ENCODE results near the gene RBM44.

The RBM44 gene

GRCh38 chr2:237870126-237870525 lies 71.5 kb downstream of the RBM44 start:
- Histone ChIP-seq H3K36me3 (ENCODE audit: control insufficient read depth in 1 of 2, insufficient read depth in 2 of 2, low read depth in 1 of 2, low read length in 2 of 2) (no peaks in the 10 kb centered on the region), H2BK120ac (ENCODE audit: low read depth, low read length) (no peak overlapping the region), H3K9ac (ENCODE audit: low read length) (no peak overlapping the region), H2AFZ (ENCODE audit: low read depth, low read length) (no peak overlapping the region), H3K4ac (ENCODE audit: low read depth in 1 of 2, low read length in 2 of 2) (no peak overlapping the region), H3K4me1 (ENCODE audit: control insufficient read depth, insufficient read depth, low read depth, low read length) (peaks cover 33% of the 10 kb centered on the region), H2AK5ac (ENCODE audit: low read length, severe bottlenecking) (no peak overlapping the region), H3K4me3 (ENCODE audit: insufficient read depth in 1 of 2, low read depth in 1 of 2, low read length in 2 of 2) (no peak overlapping the region), H3K27ac (ENCODE audit: low read length, poor library complexity, severe bottlenecking) (no peak overlapping the region), H2BK5ac (ENCODE audit: low read depth, low read length, poor library complexity, severe bottlenecking) (no peak overlapping the region), H3K79me1 (replicated peaks; ENCODE audit: low read length, poor library complexity, severe bottlenecking) (no peaks in the 10 kb centered on the region), H3K9me3 (ENCODE audit: control insufficient read depth, low read length) (no peaks in the 10 kb centered on the region), H4K8ac (ENCODE audit: low read length) (no peak overlapping the region), H3K18ac (ENCODE audit: low read depth in 1 of 2, low read length in 2 of 2) (no peak overlapping the region), H3K14ac (ENCODE audit: low read length in 2 of 2) (no peak overlapping the region), H3K27me3 (ENCODE audit: control insufficient read depth in 1 of 2, insufficient read depth in 1 of 2, low read length in 2 of 2) (peaks cover 0 to 38% of the 10 kb centered on the region in 2 experiments), H3K23ac (ENCODE audit: low read length in 2 of 2) (no peak overlapping the region), H4K91ac (ENCODE audit: low read length) (no peak overlapping the region), H2BK15ac (ENCODE audit: low read depth, poor library complexity, severe bottlenecking) (no peak overlapping the region), H3K4me2 (ENCODE audit: low read length, poor library complexity, severe bottlenecking) (no peak overlapping the region), H2BK12ac (ENCODE audit: low read length in 2 of 2) (no peak overlapping the region)
- 68% methylated on average over 9 of the region's 11 CpGs for WGBS
- no peak for DNase-seq

DNA sequence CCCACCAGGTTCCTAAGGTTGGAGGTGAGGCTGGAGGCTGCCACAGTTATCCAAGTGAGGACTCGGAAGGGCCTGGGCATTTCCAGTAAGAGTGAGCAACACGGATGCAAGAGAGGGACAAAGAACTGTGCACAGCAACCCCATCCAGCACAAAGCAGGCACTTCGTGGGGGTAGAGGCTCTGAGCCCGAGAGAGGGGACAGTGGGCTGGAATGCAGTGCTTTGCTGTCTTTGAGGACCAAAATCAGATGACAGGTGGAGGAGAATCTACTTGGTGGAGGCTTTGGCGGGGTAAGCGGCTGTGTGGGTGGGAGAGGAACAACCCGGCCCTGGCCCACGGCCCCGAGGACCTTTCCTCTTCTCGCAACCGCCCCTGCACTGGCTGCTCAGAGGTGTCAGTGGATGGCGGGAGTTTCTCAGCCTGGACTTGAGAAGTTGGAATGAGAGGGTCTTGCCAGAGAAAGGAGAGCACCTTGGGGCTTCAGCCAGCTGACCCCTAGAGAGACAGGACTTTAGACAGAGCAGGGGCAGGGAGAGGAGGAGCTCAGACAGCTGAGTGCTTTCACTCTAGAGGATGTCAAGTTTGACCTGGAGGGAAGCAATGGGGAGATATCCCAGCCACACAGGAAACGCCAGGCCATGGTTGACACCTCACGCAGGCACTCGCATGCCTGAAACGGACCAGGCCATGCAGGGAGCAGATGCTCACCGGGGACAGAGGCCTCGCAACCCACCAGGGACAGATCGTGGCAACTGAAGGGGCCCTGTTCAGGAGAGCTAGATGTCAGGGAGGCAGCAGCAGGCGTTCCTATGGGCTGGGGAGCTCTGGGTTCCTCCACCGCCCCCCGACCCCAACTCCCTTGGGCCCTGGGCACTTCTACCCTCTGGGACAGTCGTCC lies 72.4 kb downstream of the RBM44 start:
- no peaks in the 10 kb centered on the region for H3K36me3 ChIP-seq (ENCODE audit: control insufficient read depth in 1 of 2, insufficient read depth in 2 of 2, low read depth in 1 of 2, low read length in 2 of 2)
- H4K91ac ChIP-seq (ENCODE audit: low read length), result peak overlapping the region; percentile 84
- H3K4me1 ChIP-seq (ENCODE audit: control insufficient read depth, insufficient read depth, low read depth, low read length), result peaks cover 33% of the 10 kb centered on the region
- peak overlapping the region; percentile 84 for H4K8ac ChIP-seq (ENCODE audit: low read length)
- no peak overlapping the region for H2BK5ac ChIP-seq (ENCODE audit: low read depth, low read length, poor library complexity, severe bottlenecking)
- peak overlapping the region in 1 of 2 experiments; percentile 83 for H3K18ac ChIP-seq (ENCODE audit: low read depth in 1 of 2, low read length in 2 of 2)
- H2BK120ac ChIP-seq (ENCODE audit: low read depth, low read length), result no peak overlapping the region
- H3K23ac ChIP-seq (ENCODE audit: low read length in 2 of 2), result no peak overlapping the region
- H2AK5ac ChIP-seq (ENCODE audit: low read length, severe bottlenecking), result no peak overlapping the region
- H2BK15ac ChIP-seq (ENCODE audit: low read depth, poor library complexity, severe bottlenecking), result no peak overlapping the region
- H3K27me3 ChIP-seq (ENCODE audit: control insufficient read depth in 1 of 2, insufficient read depth in 1 of 2, low read length in 2 of 2), result peaks cover 0 to 38% of the 10 kb centered on the region in 2 experiments
- no peaks in the 10 kb centered on the region for H3K79me1 ChIP-seq (replicated peaks; ENCODE audit: low read length, poor library complexity, severe bottlenecking)
- H3K4me2 ChIP-seq (ENCODE audit: low read length, poor library complexity, severe bottlenecking), result no peak overlapping the region
- H3K9ac ChIP-seq (ENCODE audit: low read length), result no peak overlapping the region
- DNase-seq, result no peak
- no peak overlapping the region for H3K27ac ChIP-seq (ENCODE audit: low read length, poor library complexity, severe bottlenecking)
- no peak overlapping the region for H2AFZ ChIP-seq (ENCODE audit: low read depth, low read length)
- no peak overlapping the region for H3K4me3 ChIP-seq (ENCODE audit: insufficient read depth in 1 of 2, low read depth in 1 of 2, low read length in 2 of 2)
- H3K14ac ChIP-seq (ENCODE audit: low read length in 2 of 2), result peak overlapping the region in 1 of 2 experiments; percentile 61
- H3K4ac ChIP-seq (ENCODE audit: low read depth in 1 of 2, low read length in 2 of 2), result peak overlapping the region in 1 of 2 experiments; percentile 82
- no peaks in the 10 kb centered on the region for H3K9me3 ChIP-seq (ENCODE audit: control insufficient read depth, low read length)
- 77% methylated on average over 23 of the region's 23 CpGs for WGBS
- peak overlapping the region in 1 of 2 experiments; percentile 30 for H2BK12ac ChIP-seq (ENCODE audit: low read length in 2 of 2)

DNA sequence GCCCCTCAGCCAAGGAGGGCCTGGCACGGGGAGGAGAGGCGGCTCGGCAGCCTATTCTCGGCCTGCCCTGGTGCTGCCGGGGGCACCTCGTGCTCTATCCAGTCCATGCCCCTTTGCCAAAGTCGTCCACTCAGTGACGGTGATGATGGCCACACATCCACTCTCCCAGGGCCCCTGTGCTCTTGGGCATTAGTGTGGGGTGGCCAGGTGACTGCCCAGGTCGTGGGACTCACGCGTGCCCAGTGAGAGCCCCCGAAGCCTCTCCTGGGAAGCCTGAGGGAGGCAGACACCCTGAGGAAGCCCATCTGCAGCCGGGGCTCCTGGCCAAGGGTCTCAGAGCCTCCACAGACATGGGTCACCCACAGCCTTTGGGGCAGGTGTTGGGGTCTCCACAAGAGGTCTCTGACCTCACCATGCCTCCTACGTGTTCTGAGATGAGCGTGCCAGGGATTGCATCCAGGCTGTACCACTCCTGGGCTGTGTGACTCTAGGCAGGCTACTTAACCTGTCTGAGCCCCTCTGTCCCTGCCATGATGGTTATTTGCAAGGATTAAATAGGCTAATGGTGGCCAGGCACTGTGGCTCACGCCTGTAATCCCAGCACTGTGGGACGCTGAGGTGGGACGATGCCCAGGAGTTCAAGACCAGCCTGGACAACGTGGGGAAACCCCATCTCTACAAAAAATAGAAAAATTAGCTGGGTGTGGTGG lies 73.8 kb downstream of the RBM44 start:
- no peak overlapping the region for H3K14ac ChIP-seq (ENCODE audit: low read length in 2 of 2)
- no peak overlapping the region for H2BK15ac ChIP-seq (ENCODE audit: low read depth, poor library complexity, severe bottlenecking)
- H3K4me3 ChIP-seq (ENCODE audit: insufficient read depth in 1 of 2, low read depth in 1 of 2, low read length in 2 of 2), result no peak overlapping the region
- no peak overlapping the region for H4K8ac ChIP-seq (ENCODE audit: low read length)
- H2AFZ ChIP-seq (ENCODE audit: low read depth, low read length), result no peak overlapping the region
- H3K9ac ChIP-seq (ENCODE audit: low read length), result no peak overlapping the region
- no peak overlapping the region for H3K4ac ChIP-seq (ENCODE audit: low read depth in 1 of 2, low read length in 2 of 2)
- WGBS, result 94% methylated on average over 18 of the region's 19 CpGs
- no peaks in the 10 kb centered on the region for H3K79me1 ChIP-seq (replicated peaks; ENCODE audit: low read length, poor library complexity, severe bottlenecking)
- DNase-seq, result no peak
- no peaks in the 10 kb centered on the region for H3K9me3 ChIP-seq (ENCODE audit: control insufficient read depth, low read length)
- no peak overlapping the region for H2BK12ac ChIP-seq (ENCODE audit: low read length in 2 of 2)
- H3K4me2 ChIP-seq (ENCODE audit: low read length, poor library complexity, severe bottlenecking), result no peak overlapping the region
- H2BK5ac ChIP-seq (ENCODE audit: low read depth, low read length, poor library complexity, severe bottlenecking), result no peak overlapping the region
- no peak overlapping the region for H2BK120ac ChIP-seq (ENCODE audit: low read depth, low read length)
- H3K4me1 ChIP-seq (ENCODE audit: control insufficient read depth, insufficient read depth, low read depth, low read length), result peaks cover 37% of the 10 kb centered on the region
- H3K36me3 ChIP-seq (ENCODE audit: control insufficient read depth in 1 of 2, insufficient read depth in 2 of 2, low read depth in 1 of 2, low read length in 2 of 2), result no peaks in the 10 kb centered on the region
- peaks cover 0 to 38% of the 10 kb centered on the region in 2 experiments for H3K27me3 ChIP-seq (ENCODE audit: control insufficient read depth in 1 of 2, insufficient read depth in 1 of 2, low read length in 2 of 2)
- no peak overlapping the region for H3K23ac ChIP-seq (ENCODE audit: low read length in 2 of 2)
- no peak overlapping the region for H4K91ac ChIP-seq (ENCODE audit: low read length)
- no peak overlapping the region for H2AK5ac ChIP-seq (ENCODE audit: low read length, severe bottlenecking)
- H3K27ac ChIP-seq (ENCODE audit: low read length, poor library complexity, severe bottlenecking), result no peak overlapping the region
- H3K18ac ChIP-seq (ENCODE audit: low read depth in 1 of 2, low read length in 2 of 2), result no peak overlapping the region

DNA sequence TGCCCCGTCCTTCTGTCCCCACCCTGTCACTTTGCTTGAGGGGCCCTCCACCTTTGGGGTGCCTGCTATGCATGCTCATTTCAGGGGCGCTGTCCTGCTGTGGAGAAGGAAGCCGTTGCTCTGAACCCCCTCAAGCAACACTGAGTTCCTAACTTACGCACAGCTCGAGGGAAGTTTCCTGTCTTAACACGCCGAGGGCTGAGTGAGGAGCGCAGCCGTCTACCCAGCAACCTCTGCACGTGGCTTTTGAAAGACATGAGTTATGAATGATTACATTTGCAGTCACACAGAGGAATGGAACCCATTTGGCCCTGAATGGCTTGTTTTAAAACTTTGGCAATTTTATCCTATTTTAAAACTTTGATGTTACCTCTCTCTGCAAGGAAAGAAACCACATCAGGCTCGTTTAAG lies 74.8 kb downstream of the RBM44 start:
- H3K79me1 ChIP-seq (replicated peaks; ENCODE audit: low read length, poor library complexity, severe bottlenecking), result no peaks in the 10 kb centered on the region
- no peak overlapping the region for H3K4me2 ChIP-seq (ENCODE audit: low read length, poor library complexity, severe bottlenecking)
- no peak for DNase-seq
- H2AFZ ChIP-seq (ENCODE audit: low read depth, low read length), result no peak overlapping the region
- no peak overlapping the region for H4K8ac ChIP-seq (ENCODE audit: low read length)
- H3K27me3 ChIP-seq (ENCODE audit: control insufficient read depth in 1 of 2, insufficient read depth in 1 of 2, low read length in 2 of 2), result peaks cover 0 to 38% of the 10 kb centered on the region in 2 experiments
- 85% methylated on average over 11 of the region's 11 CpGs for WGBS
- H3K9me3 ChIP-seq (ENCODE audit: control insufficient read depth, low read length), result no peaks in the 10 kb centered on the region
- no peak overlapping the region for H3K4ac ChIP-seq (ENCODE audit: low read depth in 1 of 2, low read length in 2 of 2)
- no peak overlapping the region for H3K9ac ChIP-seq (ENCODE audit: low read length)
- H2BK12ac ChIP-seq (ENCODE audit: low read length in 2 of 2), result no peak overlapping the region
- H2BK5ac ChIP-seq (ENCODE audit: low read depth, low read length, poor library complexity, severe bottlenecking), result no peak overlapping the region
- no peaks in the 10 kb centered on the region for H3K36me3 ChIP-seq (ENCODE audit: control insufficient read depth in 1 of 2, insufficient read depth in 2 of 2, low read depth in 1 of 2, low read length in 2 of 2)
- peaks cover 35% of the 10 kb centered on the region for H3K4me1 ChIP-seq (ENCODE audit: control insufficient read depth, insufficient read depth, low read depth, low read length)
- no peak overlapping the region for H2BK120ac ChIP-seq (ENCODE audit: low read depth, low read length)
- peak overlapping the region in 1 of 2 experiments; percentile 28 for H3K18ac ChIP-seq (ENCODE audit: low read depth in 1 of 2, low read length in 2 of 2)
- no peak overlapping the region for H3K27ac ChIP-seq (ENCODE audit: low read length, poor library complexity, severe bottlenecking)
- H3K14ac ChIP-seq (ENCODE audit: low read length in 2 of 2), result no peak overlapping the region
- no peak overlapping the region for H3K4me3 ChIP-seq (ENCODE audit: insufficient read depth in 1 of 2, low read depth in 1 of 2, low read length in 2 of 2)
- no peak overlapping the region for H2AK5ac ChIP-seq (ENCODE audit: low read length, severe bottlenecking)
- no peak overlapping the region for H2BK15ac ChIP-seq (ENCODE audit: low read depth, poor library complexity, severe bottlenecking)
- no peak overlapping the region for H4K91ac ChIP-seq (ENCODE audit: low read length)
- no peak overlapping the region for H3K23ac ChIP-seq (ENCODE audit: low read length in 2 of 2)
